Right cardiac atrium (tissue), 5 donors: ENCODE data around the gene OR51M1. TPM values are rescaled to one million over a fixed set of nuclear protein-coding genes. Genes with fewer than 3 reads are reported as not detected.
"Not testable (repeated sequence)": the region's sequence is repeated elsewhere in the genome, so short reads cannot be mapped to it uniquely, and the experiment has no call there.

Source experiments
- ATAC-seq, 2 donors: fragments of 200-7000 bp; cut with Tn5 transposase; one replicate each; pipeline versions ENCODE4 v1.8.0 to v1.9.1; 2020; ENCODE audit warnings: moderate library complexity in 2 of 2, mild to moderate bottlenecking in 1 of 2
- DNase-seq, 3 donors: peaks; one replicate each; pipeline ENCODE4 v3.0.0-alpha.2; 2020
- H3K27ac ChIP-seq: one replicate; pipeline ENCODE4 v1.5.1; 2013; ENCODE audit warnings: mild to moderate bottlenecking, low read length, control low read depth, moderate library complexity
- H3K27me3 ChIP-seq: one replicate; pipeline ENCODE4 v1.6.1; 2013; ENCODE audit not compliant: control insufficient read depth, insufficient read depth
- H3K4me1 ChIP-seq: one replicate; pipeline ENCODE4 v1.6.1; 2013; ENCODE audit warnings: low read length; ENCODE audit not compliant: control insufficient read depth, insufficient read depth
- H3K4me3 ChIP-seq: one replicate; pipeline ENCODE4 v1.5.1; 2013; ENCODE audit warnings: low read length, control low read depth
- H3K9me3 ChIP-seq: one replicate; pipeline ENCODE4 v1.6.1; 2013; ENCODE audit warnings: low read length; ENCODE audit not compliant: control insufficient read depth
- WGBS: extraction: QIAGEN DNeasy Blood & Tissue Kit; methylation state at CpG from one replicate; pipeline ENCODE4 v1.1.7; 2013; 5-methylcytosine and 5-hydroxymethylcytosine counted together
- intact Hi-C, 4 donors: fragments of 100-400 bp; cut with DNase I; formaldehyde crosslinking; loops; one replicate each; pipeline versions ENCODE4 v1.11.0 to v1.14.0; 2022 to 2023
- polyA plus RNA-seq: library from polyadenylated mRNA; stranded (reverse); fragments of 200-250 nt; gene quantifications from one replicate; pipeline ENCODE4 v1.2.3, GENCODE V29; 2013
- total RNA-seq, 4 donors: library from RNA; stranded (reverse); fragmentation: NEBNext Ultra II Directional; extraction: Animal tissue kit (Norgen Biotek cat#: 25700); gene quantifications; one replicate each; pipeline ENCODE4 v1.2.1, GENCODE V29; 2021
- donor health status: healthy with polysubstance abuse.
- donor health status: DM: no; HTN: yes; CAD: no.
- donor health status: DM: no; HTN: no; CAD: no.
- donor health status: DM: no; HTN: yes; CAD: no; lungs with severe emphysema.
- donor health status: DM: yes; HTN: yes; CAD: no.

The OR51M1 gene
- total and polyA plus RNA-seq, 5 donors: not detected

DNA sequence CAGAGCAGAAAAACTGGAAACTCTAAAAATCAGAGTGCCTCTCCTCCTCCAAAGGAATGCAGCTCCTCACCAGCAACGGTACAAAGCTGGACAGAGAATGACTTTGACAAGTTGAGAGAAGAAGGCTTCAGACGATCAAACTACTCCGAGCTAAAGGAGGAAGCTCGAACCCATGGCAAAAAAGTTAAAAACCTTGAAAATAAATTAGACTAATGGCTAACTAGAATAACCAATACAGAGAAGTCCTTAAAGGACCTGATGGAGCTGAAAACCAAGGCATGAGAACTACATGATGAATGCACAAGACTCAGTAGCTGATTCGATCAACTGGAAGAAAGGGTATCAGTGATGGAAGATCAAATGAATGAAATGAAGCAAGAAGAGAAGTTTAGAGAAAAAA lies 27.6 kb upstream of the OR51M1 start:
- 84% methylated on average over 5 of the region's 5 CpGs for WGBS
- H3K4me1 ChIP-seq, H3K9me3 ChIP-seq, ATAC-seq, H3K27ac ChIP-seq, DNase-seq, intact Hi-C loops, H3K27me3 ChIP-seq, H3K4me3 ChIP-seq: not testable (repeated sequence)

GRCh38 chr11:5362017-5362625 lies 21.5 kb upstream of the OR51M1 start:
- ATAC-seq: no peak
- intact Hi-C loops: no loop called here
- Histone ChIP-seq H3K9me3 (no peaks in the 10 kb centered on the region), H3K4me1 (no peaks in the 10 kb centered on the region), H3K4me3 (no peak overlapping the region), H3K27me3 (no peaks in the 10 kb centered on the region), H3K27ac (no peak overlapping the region)
- 54% methylated on average over 3 of the region's 3 CpGs for WGBS
- no peak for DNase-seq

DNA sequence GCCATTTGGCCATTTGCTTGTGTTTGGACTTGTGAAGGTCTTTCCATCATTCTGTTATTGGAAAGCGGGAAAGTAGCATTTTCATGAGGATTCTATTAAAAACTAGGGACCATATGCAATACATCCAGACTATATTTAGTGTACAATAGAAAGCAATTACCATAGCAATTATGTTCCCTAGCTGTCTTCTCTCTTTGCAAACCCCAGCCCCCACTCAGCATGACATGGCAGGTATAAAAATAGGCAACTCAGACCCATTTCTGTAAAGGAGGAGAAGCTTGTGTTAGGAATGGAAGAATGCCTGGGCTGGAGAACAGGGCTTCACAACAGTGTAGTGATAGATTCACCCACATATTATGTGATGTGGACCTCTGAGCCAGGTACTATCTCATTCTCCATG lies 19.9 kb upstream of the OR51M1 start:
- H3K4me3 ChIP-seq: no peak overlapping the region
- H3K27ac ChIP-seq: no peak overlapping the region
- no peaks in the 10 kb centered on the region for H3K4me1 ChIP-seq
- intact Hi-C loops: no loop called here
- ATAC-seq (no peak), DNase-seq (no peak)
- 92% methylated on average over 1 of the region's 1 CpG for WGBS
- no peaks in the 10 kb centered on the region for H3K27me3 ChIP-seq
- no peaks in the 10 kb centered on the region for H3K9me3 ChIP-seq

- no peaks in the 10 kb centered on the region for H3K4me1 ChIP-seq
- H3K4me3 ChIP-seq: no peak overlapping the region
- no peak for DNase-seq
- intact Hi-C loops: no loop called here
- ATAC-seq: no peak
- no peak overlapping the region for H3K27ac ChIP-seq
- whole genome bisulfite sequencing: 59% methylated on average over 2 of the region's 2 CpGs
- no peaks in the 10 kb centered on the region for H3K27me3 ChIP-seq
- no peaks in the 10 kb centered on the region for H3K9me3 ChIP-seq
Measured at GRCh38 chr11:5364214-5364613, 19.4 kb upstream of the OR51M1 start.

GRCh38 chr11:5366365-5366764 lies 17.2 kb upstream of the OR51M1 start:
- H3K4me1 ChIP-seq, DNase-seq, ATAC-seq, H3K27ac ChIP-seq, H3K27me3 ChIP-seq, intact Hi-C loops, H3K9me3 ChIP-seq, H3K4me3 ChIP-seq: not testable (repeated sequence)
- WGBS: 94% methylated on average over 6 of the region's 6 CpGs

GRCh38 chr11:5366856-5367255 lies 16.8 kb upstream of the OR51M1 start:
- no peaks in the 10 kb centered on the region for H3K9me3 ChIP-seq
- intact Hi-C loops: no loop called here
- DNase-seq (no peak), ATAC-seq (no peak)
- 49% methylated on average over 1 of the region's 1 CpG for WGBS
- no peaks in the 10 kb centered on the region for H3K27me3 ChIP-seq
- no peak overlapping the region for H3K4me3 ChIP-seq
- no peaks in the 10 kb centered on the region for H3K4me1 ChIP-seq
- no peak overlapping the region for H3K27ac ChIP-seq

GRCh38 chr11:5367448-5368074 lies 16.1 kb upstream of the OR51M1 start:
- 52% methylated on average over 2 of the region's 2 CpGs for WGBS
- DNase-seq: no peak
- H3K4me3 ChIP-seq: no peak overlapping the region

DNA sequence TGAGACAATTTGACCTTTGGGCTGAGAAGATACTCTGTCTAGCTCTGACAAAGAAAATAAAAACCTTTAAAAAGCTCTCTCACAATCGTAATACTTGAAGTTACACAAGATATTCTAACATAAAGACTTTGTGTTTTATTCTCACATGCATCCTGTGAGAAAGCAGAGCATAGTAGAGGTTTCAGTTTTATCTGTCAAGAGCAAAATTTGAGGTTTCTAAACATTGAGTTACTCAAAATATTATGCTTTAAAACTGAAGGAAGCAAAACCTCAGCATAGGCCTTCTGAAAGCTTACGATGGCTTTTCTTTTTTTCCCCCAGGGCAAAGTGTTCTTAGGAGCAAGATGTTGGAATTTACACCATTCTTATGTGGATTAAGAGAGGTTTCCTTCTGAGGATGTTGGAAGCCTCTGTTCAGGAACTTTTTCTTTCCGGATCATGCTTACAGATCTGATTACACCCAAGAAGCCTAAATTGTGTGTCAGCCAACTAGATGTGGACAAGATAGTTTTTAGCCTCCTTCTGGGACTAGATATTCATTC lies 15.0 kb upstream of the OR51M1 start:
- WGBS: 58% methylated on average over 3 of the region's 3 CpGs
- ATAC-seq (no peak), DNase-seq (no peak)
- Histone ChIP-seq H3K4me1 (no peaks in the 10 kb centered on the region), H3K9me3 (no peaks in the 10 kb centered on the region), H3K27me3 (no peaks in the 10 kb centered on the region), H3K27ac (no peak overlapping the region), H3K4me3 (no peak overlapping the region)
- intact Hi-C loops: no loop called here

More at GRCh38 chr11:5367448-5368074, 16.1 kb upstream of the OR51M1 start:
- H3K9me3 ChIP-seq: no peaks in the 10 kb centered on the region
- H3K27ac ChIP-seq: no peak overlapping the region
- H3K4me1 ChIP-seq: no peaks in the 10 kb centered on the region
- intact Hi-C loops: no loop called here
- no peaks in the 10 kb centered on the region for H3K27me3 ChIP-seq
- ATAC-seq: no peak

DNA sequence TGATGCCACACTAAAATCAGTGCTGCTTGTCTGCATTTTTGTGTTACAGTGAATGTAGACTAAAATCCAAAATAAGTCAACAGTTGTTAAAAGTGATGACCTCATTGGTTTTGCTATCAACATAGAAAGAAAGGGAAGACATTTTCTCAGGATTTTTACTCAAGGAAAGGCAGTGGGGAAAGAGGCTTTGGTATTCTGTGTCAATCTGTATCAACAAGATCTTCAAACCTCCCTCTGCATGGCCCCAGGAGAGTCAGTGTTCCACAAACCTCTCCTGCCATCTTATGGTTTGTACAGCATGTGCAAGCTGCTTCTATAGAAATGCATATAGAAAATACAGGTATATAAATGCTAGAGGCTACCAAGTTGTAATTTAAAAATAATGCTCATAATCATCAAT lies 13.8 kb upstream of the OR51M1 start:
- no peak for ATAC-seq
- no peaks in the 10 kb centered on the region for H3K4me1 ChIP-seq
- intact Hi-C loops: no loop called here
- no peak overlapping the region for H3K4me3 ChIP-seq
- no peaks in the 10 kb centered on the region for H3K9me3 ChIP-seq
- DNase-seq: no peak
- H3K27ac ChIP-seq: no peak overlapping the region
- no peaks in the 10 kb centered on the region for H3K27me3 ChIP-seq

- 76% methylated on average over 4 of the region's 4 CpGs for WGBS
- peak in 2 of 3 donors; percentile 17 to 25 for DNase-seq
Measured at GRCh38 chr11:5380740-5381342, 2.8 kb upstream of the OR51M1 start.

DNA sequence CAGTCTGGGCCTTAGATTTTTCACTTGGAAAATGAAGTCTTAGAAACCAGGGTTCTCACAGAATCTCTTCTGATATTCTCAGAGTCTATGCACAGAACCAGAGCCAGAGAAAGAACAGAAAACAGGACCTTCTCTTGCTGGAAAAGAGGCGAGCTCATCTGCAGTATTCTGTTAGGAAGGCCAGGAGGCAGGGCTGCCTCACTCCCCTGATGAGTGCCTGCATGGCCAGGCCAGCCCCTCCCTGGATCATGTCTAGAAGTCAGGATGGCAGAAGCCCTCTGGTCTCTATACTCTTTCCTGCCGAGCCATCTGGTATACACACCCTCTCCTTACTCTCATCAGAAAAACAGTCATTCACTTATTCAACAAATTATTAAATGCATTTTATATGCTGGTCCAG lies 723 bp downstream of the OR51M1 start:
- DNase-seq: no peak
- Histone ChIP-seq H3K27ac (no peak overlapping the region), H3K9me3 (no peaks in the 10 kb centered on the region), H3K27me3 (no peaks in the 10 kb centered on the region), H3K4me1 (no peaks in the 10 kb centered on the region), H3K4me3 (no peak overlapping the region)
- 48% methylated on average over 2 of the region's 2 CpGs for WGBS
- ATAC-seq: no peak
- intact Hi-C loops: loop anchor here in 3 of 4 donors (5.0 to 10.0 kb wide), 2 partner anchors 260 to 262 kb away; no protein-coding TSS in a partner anchor

More at GRCh38 chr11:5380740-5381342, 2.8 kb upstream of the OR51M1 start:
- Histone ChIP-seq H3K9me3 (no peaks in the 10 kb centered on the region), H3K27ac (no peak overlapping the region), H3K27me3 (no peaks in the 10 kb centered on the region), H3K4me1 (no peaks in the 10 kb centered on the region), H3K4me3 (no peak overlapping the region)
- ATAC-seq: peak; percentile 66 to 70
- intact Hi-C loops: loop anchor here in 3 of 4 donors (2.0 to 10.0 kb wide), 3 partner anchors 176 to 259 kb away; no protein-coding TSS in a partner anchor
